ENCODE data around the gene OR2F1.

The OR2F1 gene, protein sequence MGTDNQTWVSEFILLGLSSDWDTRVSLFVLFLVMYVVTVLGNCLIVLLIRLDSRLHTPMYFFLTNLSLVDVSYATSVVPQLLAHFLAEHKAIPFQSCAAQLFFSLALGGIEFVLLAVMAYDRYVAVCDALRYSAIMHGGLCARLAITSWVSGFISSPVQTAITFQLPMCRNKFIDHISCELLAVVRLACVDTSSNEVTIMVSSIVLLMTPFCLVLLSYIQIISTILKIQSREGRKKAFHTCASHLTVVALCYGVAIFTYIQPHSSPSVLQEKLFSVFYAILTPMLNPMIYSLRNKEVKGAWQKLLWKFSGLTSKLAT

DNA sequence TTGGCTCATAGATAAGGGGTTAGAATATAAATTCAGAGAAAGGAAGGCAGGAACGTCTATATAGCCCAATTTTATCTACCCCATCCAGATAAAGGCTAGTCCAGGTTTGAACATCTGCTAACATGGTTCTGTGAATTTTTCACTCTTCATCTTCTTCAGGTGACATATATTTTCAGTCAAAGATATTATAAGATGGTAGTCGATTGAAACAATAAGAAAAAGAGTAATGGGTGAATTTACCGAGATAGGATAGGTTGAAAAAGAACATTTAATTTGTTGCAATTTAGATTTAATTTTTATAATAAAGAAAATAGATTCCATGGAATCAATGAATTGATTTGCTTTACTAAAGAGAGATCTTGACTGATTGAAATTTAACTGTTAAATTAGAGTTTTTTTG, at the start of gene OR2F1:
OR2F1 (plus strand) TSS at position 301 of the 400 bp plus-strand sequence. CDS start 5,127 bp downstream, outside the sequence.
- FAIRE-seq (no peak), DNase-seq (ENCODE audit: insufficient read length, low spot score) (no peak)

DNA sequence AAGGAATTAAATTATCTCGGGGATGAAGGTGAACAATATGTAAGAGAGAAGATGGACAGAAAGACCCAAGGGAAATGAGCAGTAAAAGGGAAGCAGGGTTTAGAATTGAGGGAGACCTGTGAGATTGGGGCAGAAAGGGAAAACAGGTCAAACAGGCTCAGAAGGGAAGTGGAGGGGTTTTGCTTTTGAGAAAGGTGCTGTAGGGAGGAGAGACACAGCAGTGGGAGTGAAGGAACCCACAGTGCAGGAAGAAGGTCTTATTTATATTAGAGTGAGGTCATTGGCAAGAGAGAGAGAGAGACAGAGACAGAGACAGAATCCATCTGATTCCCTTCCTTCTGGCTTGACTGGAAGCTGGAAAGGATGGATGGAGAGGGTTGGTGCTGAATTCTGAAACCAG, 49.1 kb upstream of the OR2F1 start:
- DNase-seq (ENCODE audit: insufficient read length, low spot score), result no peak
- FAIRE-seq, result no peak

DNA sequence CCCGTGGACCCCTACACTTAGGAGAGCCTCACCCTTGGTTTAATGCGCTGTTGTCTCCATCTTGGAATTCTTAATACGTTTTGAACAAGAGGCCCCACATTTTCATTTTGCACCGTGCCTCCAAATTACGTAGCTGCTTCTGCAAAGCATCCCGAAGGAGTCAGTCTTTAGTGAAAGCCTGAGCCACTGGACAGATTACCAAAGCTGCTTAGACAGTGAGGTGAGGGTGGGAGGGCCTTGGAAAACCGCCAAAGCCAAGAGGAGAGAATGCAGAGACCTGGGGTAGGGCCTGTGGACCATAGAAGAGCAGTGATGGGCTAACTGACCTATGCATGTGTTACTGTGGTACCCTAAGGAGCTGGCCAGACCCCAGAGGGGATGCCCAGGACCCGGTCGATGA, 48.5 kb upstream of the OR2F1 start:
- DNase-seq (ENCODE audit: insufficient read length, low spot score) (no peak), FAIRE-seq (no peak)

DNA sequence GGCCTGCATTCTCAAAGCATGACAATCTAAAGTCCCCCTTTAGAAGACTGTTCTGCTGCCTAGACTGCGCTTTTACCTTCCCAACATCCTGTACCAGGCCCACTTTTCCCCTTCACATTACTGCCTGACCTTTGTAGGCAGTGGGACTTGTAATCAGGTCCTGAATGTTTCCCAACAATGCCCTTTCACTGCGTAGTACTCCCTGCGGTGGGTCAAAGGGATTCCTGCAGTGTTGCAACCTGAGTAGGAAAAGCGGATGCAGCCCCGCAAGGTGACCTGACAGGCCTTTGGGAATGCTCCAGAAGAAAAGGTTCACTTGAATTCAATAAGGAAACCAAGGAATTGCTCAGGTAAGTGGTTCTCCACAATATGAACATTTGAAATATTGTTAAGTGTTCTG, 47.7 kb upstream of the OR2F1 start:
- FAIRE-seq, result no peak
- no peak for DNase-seq (ENCODE audit: insufficient read length, low spot score)

DNA sequence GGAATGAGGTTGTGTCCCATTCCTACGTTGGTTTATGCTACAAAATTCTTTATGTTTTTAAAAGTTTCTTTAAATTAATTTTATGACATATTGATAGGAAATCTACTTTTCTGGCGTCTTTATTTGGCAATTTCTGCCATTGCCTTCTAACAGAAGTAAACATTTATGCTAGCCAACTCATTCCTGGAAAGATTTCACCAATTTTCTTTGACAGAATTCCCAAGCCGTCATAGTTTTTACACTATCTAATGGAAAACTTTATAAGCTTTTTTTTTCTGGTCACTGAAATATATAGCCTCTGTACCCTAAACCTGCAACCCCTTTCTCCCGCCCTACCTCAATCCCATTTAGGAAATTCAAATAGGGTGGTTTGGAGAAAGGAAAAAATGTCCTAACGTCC, 46.5 kb upstream of the OR2F1 start:
- no peak for DNase-seq (ENCODE audit: insufficient read length, low spot score)
- no peak for FAIRE-seq

DNA sequence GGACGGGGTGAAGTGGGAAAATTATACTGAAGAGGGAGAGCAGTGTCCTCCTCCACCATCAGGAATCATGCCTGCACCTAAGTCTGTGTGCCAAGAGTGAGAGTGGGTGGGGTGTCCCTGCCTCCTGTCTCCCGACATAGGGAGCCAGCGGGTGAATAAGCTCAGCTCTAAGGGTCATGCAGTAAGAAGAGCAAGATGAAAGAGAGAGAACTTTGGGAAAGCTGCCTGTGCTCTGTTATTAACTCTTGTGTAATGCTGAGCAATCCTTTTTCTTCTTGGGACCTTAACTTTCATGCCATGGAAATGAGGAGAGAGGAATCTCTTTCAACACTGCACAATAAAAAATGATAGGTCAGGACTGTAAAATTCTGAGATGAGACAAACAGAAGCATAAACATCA, 44.8 kb upstream of the OR2F1 start:
- no peak for FAIRE-seq
- no peak for DNase-seq (ENCODE audit: insufficient read length, low spot score)

DNA sequence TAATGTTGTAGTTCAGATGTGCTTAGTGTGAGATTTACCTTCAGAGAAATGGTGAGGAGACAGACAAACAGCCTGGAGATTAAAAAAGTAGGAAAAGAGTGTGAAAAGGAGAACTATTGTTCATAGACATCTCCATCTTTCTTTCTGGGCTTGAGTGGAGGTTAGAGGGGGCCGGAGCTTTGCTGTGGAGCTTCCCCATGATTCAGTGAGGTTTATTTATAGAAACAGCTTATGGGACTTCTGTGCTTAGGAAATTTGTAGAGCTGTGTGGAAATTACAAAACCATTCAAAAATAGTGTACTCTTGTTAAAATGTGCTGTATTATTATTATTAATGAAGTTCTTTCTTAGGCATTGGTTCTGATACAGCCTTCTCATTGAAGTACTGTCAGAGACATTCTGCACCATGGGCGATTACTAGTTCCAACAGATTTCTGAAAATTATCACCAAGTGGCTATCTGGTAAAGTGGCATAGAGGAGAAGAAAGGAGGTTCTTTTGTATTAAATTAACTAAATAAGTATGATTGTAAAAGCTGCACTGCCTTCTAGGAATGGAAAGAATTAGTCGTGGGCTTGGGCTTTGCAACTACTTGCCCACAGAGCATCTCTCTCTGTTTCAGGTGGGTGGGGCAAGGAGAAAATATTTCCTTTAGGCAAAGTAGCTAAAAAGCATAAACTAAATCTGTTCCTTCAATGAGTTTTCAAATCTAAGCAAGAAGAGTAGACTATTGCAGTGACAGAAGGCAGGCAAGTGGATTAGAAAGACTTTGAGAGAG, 44.0 kb upstream of the OR2F1 start:
- no peak for DNase-seq (ENCODE audit: insufficient read length, low spot score)
- FAIRE-seq, result no peak

DNA sequence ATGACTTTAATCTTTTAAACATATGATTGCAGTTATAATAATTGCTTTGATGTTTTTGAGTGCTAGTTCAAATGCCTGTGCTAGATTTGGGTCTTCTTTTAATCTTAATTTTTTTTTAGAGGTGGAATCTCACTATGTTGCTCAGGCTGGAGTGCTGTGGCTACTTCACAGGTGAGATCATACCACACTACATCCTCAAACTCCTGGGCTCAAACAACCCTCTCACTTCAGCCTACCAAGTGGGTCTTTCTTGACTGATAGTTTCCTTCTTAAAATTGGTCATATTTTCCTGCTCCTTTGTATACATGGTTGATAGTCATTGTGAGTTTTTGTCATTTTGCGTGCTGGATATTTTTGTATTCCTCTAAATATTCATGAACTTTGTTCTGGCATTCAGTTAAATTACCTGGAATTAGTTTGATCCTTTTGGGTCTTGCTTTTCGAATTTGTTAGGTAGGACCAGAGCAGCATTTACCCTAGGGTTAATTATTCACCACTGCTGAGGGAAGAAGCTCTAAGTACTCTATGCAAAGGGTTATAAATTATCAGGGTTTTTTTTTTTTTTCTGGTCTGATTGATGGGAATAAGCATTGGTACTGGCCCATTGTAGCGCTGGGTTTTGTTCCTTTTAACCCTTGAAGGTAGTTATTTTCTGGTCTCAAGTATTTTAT, 40.6 kb upstream of the OR2F1 start:
- FAIRE-seq, result no peak
- no peak for DNase-seq (ENCODE audit: insufficient read length, low spot score)

DNA sequence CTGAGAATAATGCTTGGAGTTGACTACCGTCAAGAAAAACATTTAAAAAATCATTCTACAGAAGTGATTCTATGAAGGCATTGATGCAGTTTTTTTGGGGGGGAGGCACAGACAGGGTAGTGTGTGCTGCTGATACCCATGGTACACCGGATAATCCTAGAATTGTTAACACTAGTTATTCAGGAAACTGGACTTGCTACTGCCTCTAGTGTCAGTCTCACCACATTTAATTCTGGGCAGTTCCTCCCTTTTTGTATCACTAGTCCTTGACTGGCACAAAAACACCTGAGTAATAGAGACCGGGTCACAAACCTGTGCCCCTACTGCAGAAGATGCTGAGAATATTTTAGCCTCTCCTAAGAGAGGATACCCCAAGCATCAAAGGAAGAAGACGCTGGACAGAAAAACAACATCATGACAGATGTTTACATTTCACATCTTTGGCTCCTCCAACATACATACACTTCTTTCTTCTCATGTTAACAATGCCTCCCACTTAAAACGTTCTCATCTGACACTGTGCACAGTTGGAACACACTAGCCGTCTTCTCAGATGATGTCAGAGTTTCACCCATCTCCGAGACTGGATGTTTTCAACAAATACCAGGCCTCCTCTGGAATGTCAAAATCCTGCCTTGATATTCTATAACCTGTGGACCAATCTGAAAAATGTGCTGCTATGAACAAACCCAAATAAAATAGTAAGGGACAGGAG, 39.5 kb upstream of the OR2F1 start:
- DNase-seq (ENCODE audit: insufficient read length, low spot score) (no peak), FAIRE-seq (no peak)

DNA sequence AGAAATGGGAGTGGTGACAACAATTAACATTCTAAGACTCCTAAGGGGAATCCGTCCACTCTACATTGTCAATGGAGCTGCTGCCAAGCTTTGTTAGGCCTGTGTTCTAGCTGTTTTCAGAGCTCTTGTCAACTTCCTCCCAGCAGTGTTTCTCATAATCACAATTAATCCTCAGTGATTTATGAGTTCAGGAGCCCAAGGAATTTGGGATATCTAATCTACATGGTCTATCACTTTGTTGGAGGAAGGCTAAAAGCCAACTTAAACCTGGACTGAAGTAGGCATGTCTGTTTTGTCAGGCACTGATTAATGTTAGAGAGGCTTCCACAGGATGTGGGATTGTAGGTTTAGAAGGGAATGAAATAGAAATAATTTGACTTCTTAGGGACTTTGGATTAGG, 29.8 kb upstream of the OR2F1 start:
- FAIRE-seq (no peak), DNase-seq (ENCODE audit: insufficient read length, low spot score) (no peak)

DNA sequence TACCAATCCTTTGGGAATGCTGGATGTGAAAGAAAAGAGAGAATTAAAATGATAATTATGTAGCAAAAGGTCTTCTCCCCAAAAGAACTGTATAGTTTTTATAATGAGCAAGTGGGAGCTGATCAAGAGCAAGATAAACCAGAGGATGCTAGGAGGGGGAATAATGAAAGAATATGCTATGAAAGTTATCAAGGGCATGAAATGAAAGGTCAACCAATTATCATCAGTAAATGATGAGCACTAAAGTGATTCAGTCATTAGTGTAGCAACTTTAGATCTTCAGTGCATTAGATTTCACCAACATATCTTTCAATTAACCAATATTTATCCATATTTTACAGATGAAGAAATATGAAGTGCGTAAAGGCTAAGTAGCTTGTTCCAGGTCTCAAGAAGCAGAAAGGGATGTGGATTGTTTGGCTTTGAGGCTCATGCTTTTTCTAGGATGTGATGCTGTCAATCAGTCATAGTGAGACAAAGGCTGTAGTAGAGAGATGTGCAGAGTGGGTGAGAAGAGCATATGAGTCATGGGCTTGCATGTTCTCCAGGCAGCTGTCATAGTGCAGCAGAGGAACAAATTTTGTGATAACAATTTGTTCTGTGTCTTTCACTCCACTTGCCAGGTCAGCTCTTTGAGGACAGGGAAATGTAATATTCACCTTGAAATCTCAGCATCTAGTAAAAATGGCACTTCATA, 25.3 kb upstream of the OR2F1 start:
- no peak for FAIRE-seq

DNA sequence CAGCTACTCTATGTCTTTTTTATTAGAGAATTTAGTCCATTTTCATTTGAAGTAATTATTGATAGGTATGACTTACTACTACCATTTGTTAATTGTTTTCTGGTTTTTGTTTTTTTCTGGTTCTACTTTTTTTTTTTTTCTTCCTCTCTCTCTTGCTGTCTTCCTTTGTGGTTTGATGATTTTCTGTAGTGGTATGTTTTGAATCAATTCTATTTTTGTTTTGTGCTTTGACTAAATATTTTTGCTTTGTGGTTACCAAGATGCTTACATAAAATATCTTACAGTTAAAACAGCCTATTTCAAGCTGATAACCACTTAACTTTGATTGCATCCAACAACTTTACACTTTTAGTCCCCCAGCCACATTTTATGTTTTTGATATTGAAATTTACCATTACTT, 22.9 kb upstream of the OR2F1 start:
- FAIRE-seq (no peak), DNase-seq (ENCODE audit: insufficient read length, low spot score) (no peak)

More for the DNA sequence above, 25.3 kb upstream of the OR2F1 start:
- no peak for DNase-seq (ENCODE audit: insufficient read length, low spot score)

DNA sequence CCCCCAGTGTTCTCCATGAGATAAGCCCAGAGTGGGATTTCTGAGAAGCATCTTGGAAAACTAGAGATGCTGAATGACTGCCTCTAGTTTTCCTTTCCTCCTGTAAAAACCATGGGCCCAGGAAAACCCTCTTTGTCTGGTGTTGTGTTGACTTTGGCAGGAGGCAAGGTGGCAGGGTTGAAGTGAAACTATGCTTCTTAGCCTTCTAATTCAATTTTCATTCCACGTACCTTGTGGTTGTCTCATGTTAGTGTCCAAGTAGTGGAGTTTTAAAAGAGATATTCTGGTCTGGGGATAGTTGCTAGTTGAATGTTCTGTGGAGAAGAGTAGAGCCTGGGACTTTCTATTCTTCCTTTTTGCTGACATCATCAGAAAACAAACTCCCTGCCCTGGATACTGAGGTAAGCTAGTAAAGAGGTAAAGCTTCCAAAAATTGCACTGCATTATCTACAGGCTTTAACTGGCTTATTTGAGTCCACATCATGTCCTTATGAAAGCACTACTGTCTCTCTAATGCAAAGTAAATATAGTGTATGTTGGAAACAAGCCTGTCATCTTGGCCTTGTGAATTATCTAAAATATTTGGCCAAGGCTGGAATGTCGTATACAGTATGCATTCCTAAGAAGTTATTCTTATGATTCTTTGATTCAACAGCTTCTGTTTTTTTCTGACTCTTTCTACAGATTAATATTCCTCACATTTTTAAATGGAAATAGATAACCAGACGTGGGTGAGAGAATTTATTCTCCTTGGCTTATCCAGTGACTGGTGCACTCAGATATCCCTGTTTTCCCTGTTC, 19.9 kb upstream of the OR2F1 start, which contains the start of gene OR2F2:
OR2F2 (plus strand) TSS at position 708 of the 800 bp plus-strand sequence; CDS start at position 708, 0 bp downstream.
- no peak for DNase-seq (ENCODE audit: insufficient read length, low spot score)
- no peak for FAIRE-seq

DNA sequence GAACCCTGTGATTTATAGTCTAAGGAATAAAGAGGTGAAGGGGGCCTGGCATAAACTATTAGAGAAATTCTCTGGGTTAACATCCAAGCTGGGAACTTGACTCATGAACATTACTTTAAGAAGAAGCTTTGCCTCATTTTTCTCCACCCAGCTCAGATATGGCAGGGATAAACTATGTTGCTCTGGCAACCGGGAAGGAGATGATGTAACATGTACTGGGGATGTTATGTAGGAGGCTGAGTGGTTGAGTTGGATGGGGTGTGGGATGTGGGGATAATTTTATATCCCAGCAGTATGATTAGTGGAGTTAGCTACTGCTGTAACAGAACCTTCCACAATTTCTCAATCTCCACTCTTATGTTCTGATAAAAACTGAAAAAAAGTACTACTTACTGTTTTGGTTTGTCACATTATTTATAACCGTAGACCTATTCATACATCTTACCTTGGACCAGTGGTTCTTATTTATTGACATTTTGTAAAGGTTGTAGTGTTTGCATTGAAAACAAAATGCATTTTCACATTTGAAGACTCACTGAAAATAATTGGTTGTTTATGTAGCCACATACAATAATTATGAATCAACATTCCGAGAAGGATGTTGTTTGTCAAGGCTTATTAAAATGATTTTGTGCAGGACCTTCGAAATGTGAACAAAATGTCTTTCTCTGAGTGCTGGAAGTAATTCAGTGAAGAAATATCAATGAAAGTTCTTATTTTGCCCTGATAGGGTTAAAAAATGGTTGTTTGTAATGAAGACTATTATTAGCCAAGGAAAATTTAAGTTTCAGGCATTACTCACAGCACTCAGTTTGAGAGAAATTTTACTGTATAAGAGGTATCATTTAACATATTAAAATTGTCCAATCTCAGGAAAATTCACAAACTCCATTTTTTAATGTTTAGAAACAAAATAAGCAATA, 18.3 kb upstream of the OR2F1 start:
- FAIRE-seq (no peak), DNase-seq (ENCODE audit: insufficient read length, low spot score) (no peak)

DNA sequence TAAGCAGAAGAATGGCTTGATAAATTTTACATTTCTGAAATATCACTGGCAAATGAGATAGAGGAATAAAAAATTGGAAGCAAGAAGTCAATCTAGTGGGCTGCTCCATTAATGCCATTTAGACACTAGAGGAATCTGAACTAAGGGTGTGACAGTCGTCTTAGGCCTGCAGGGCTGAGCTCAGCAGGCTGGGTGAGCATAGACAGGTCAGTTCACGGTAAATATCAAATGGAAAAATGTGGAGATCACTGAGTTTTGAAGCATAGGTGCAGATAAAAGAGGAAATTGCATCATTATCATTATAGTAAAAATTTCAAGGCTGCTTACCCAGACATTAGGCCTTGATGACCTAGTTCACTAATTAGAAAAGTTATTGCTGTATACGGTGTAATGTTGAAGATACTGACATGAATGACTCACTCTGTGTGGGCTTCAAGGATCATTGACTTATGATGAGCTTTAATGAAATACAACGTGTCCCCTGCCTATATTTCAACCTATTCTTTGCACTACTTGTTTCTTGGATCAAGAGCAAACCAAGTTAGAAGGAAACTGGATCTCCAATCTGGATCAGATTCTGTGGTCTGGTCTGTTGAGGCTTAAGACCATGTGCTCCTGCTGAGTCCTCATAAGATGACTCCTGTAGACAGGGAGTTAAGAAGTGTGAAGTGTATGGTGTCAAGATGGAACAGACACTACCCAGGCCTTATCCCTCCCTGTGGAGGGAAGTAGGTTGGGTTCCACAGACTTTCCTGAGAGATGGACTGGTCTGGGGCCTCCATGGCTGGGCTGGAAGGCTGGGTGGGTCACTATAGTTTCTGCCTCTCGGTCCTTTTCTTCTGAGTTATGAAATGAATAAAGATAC, 16.0 kb upstream of the OR2F1 start:
- FAIRE-seq (no peak), DNase-seq (ENCODE audit: insufficient read length, low spot score) (no peak)

DNA sequence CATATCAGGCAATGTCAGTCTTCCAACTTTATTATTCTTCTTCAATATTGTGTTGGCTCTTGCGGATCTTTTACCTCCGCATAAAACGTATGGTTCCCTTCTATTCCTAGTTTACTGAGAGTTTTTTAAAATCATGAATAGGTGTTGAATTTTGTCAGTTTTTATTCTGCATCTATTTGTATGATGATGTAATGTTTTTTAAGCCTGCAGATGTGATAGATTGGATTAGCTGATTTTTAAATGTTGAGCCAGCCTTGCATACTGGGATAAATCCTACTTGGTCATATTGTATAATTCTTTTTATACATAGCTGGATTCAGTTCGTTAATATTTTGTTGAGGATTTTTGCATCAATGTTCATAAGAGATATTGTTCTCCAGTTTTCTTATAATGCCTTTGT, 9.2 kb upstream of the OR2F1 start:
- DNase-seq (ENCODE audit: insufficient read length, low spot score) (no peak), FAIRE-seq (no peak)

DNA sequence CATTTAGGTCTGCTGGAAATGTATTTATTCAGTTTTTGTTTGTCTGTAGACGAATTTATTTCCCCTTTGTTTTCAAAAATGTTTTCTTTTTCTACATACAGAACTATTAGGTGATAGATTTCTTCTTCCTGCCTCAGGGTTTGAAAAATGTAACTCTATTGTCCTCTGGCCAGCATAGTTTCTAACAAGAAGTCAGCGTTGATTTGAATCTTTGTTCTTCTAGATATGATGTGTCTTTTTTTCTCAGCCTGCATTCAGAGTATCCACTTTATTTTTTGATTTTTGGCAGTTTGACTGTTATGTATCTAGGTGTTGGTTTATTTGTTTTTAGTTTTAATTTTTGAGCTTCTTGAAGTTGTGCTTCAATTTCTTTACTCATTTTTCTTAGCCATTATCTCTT, 7.5 kb upstream of the OR2F1 start:
- no peak for DNase-seq (ENCODE audit: insufficient read length, low spot score)
- FAIRE-seq, result no peak

DNA sequence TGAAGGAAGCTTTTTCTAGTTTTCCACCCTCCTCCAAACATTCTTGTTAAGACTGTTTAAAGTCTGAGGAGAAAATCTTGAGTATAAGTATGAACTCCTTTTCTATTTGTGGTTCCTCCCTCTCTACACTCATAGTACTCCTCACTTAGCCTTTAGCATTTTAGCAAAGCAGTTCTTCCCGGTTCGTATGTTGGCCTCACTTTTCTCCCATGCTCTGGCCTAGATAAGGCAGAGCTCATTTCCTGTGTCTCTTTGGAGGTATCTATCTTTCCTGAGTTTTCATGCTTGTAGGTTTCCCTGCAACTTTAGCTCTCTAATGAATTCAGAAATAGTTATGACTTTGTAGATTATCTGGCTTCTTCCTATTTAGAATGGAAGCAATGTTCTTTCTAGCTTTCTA, 5.9 kb upstream of the OR2F1 start:
- no peak for DNase-seq (ENCODE audit: insufficient read length, low spot score)
- no peak for FAIRE-seq

All from GM19239 (cell line).